Hematopoietic multipotent progenitor cell treated with erythropoietin and hydrocortisone succinate and interleukin-3 and kit ligand, for 6 days (in vitro differentiated cells): ENCODE data around the gene SPON1.
"Not testable (repeated sequence)": the region's sequence is repeated elsewhere in the genome, so short reads cannot be mapped to it uniquely, and the experiment has no call there.

ENCODE experiments used
- DNase-seq: peaks from one replicate; pipeline ENCODE4 v3.0.0-alpha.2; 2015

SPON1 gene

GRCh38 chr11:14090631-14091030, 128.1 kb downstream of the SPON1 start:
- not testable (repeated sequence) for DNase-seq

DNA sequence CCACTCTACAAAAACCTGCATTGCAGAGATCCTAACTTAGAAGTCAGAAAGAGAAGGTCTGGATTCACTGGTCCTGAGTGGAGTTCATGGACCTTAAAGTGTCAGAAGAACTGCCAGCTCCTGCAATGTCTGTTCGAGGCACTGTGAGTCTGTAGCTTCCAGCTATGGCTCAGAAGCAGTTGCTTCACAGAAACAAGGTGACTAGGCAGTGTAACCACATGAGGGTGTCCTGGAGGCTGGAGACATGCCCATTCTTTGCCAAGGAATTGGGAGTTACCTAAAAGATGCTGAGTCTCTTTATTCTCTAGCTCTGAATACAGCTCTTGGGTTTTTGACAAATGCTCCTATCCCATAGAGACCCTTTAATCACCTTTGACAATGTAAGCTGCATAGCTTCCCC, 130.5 kb downstream of the SPON1 start:
- DNase-seq: no peak

DNA sequence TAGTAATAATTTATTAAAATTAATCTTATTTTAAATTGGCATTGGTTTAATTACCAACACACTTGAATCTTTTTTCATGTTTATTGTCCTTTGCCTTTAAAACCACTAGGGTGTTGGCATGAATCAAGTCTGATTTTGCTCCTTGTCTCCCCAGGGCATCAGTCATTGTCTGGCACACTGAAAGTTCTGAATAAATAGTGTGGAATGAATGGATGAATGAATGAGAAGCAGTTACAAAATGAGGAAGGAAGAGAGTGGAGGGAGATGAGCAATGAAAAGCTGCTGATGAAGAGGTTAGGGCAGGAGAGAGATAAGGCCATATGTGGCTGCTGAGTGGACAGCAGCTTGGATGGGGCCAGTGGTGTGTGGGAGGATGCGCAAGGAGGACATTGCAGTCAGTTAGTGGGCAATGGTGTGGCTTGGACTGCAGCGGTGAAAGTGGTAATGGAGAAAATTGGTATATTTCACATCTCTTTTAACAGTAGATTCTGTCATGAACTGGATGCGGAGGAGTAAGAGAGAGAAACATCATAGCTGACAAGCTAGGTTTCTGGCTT, 132.0 kb downstream of the SPON1 start:
- no peak for DNase-seq

- DNase-seq: no peak
Measured at GRCh38 chr11:14095882-14096281, 133.4 kb downstream of the SPON1 start.

- no peak for DNase-seq
Measured at GRCh38 chr11:14096606-14097005, 134.1 kb downstream of the SPON1 start.

DNA sequence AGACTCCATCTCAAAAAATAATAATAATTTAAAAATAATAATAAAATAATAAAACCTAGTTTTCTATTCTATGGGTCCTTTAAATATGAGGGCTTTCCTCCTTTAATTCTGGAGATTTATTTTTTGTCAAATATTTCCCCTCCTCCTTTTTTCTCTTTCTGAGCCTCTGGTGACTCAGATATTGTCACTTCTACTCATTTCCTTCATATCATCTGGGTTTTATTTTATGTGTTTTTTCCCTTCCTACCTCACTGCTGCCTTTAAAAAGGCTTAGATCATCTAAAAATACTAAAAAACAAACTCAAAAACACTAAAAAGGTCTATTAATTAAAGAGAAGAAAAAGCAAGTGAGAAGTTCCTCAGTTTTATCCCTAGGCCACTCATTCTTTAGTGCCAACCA, 138.9 kb downstream of the SPON1 start:
- DNase-seq: no peak

DNA sequence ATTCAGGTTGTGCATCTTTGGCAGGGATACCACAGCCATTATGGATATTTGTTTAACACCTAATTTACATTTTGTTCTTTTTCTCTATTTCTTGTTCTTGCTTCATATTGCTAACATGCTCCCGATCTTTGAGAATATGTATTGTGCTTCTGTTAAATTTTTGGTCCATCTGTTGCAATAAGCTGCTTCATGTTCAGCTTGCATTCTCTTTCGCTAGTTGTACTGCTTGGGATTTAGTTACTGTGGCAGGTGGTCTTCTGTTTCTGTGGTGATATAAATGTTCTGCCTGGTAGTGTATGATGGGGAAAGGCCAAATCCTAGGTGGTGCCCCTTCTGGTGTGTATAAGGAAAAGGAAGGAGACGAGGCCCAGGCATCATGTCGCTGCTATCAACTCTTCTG, 140.2 kb downstream of the SPON1 start:
- DNase-seq: no peak

- no peak for DNase-seq
Measured at GRCh38 chr11:14105446-14105845, 142.9 kb downstream of the SPON1 start.

GRCh38 chr11:14106303-14107049, 144.0 kb downstream of the SPON1 start:
- DNase-seq: no peak

DNA sequence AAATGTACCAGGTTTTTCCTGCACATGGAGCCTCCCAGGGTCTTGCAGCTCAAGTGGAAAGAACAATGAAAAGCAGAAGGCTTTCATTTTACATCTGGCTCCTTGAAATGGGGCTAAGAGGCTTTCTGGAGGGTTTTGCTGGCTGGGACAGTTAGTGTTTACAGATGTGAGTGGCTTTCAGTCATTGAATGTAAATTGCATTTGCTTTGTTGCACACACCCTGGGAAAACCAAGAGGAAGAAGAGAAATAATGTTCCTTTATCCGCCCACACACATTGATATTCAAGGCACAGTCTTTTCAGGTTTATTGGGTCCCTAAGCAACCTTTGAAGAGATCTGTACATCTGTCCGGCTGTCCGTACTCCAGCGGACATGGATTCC, 144.5 kb downstream of the SPON1 start:
- no peak for DNase-seq

- no peak for DNase-seq
Measured at GRCh38 chr11:14109742-14110141, 147.2 kb downstream of the SPON1 start.

GRCh38 chr11:14110629-14111028, 148.1 kb downstream of the SPON1 start:
- DNase-seq: no peak

DNA sequence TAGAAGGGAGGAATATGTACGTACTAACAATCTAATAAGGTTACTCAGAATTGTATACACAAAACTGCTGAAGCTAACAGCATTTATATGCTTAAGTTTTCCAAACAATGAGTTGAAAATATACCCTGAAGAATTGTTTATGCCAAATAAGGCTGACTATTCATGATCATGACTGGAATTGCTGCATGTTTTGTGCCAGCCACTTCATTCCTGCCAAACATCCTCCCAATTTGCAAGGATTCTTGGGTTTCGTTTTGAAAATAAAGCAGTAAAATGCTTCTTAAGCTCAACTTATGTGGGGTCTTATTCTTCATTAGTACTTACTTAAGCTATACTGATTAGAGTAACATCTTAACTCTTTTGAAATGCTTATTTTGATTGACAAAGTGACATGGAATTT, 149.0 kb downstream of the SPON1 start:
- DNase-seq: no peak

- DNase-seq: no peak
Measured at GRCh38 chr11:14112721-14113120, 150.2 kb downstream of the SPON1 start.

- DNase-seq: no peak
Measured at GRCh38 chr11:14114269-14114668, 151.7 kb downstream of the SPON1 start.

GRCh38 chr11:14114786-14115185, 152.3 kb downstream of the SPON1 start:
- no peak for DNase-seq

GRCh38 chr11:14117632-14118031, 155.1 kb downstream of the SPON1 start:
- DNase-seq: no peak

GRCh38 chr11:14118072-14118471, 155.5 kb downstream of the SPON1 start:
- DNase-seq: no peak

- no peak for DNase-seq
Measured at GRCh38 chr11:14119357-14119756, 156.8 kb downstream of the SPON1 start.

DNA sequence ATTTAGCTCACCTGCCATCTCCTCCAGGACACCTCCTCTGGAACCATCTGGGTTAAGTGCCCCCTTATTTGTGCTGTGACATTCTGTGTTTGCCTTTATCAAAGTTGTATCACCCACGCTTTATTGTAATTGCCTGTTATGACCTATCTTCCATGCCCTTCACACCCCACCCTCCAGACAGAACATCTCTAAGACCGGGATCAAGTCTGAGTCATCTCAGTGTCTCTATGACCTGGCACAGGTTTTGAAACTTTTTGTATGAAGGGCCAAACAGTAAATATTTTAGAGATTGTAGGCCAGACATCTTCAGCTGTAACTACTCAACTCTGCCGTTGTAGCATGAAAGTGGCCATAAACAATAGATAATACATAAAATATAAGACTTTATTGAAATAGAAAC, 161.8 kb downstream of the SPON1 start:
- DNase-seq: no peak

DNA sequence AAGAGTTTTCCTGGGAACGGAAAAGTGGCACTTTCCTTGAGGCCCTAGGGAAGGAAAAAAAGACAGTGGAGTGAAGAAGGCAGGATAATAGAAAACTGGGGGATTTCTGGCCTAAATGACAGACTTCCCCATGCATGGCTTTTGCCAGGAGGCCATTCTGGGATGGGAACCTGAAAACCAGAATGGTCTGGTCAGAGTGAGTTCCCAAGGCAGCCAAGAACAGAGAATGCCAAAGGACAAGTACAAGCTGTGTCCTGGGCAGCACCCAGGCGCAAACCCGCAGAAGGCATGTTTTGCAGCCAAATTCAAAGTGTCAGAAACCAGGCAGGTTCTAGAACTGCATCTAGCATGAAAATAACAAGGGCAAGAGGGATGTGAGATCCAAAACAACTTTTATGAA, 162.4 kb downstream of the SPON1 start:
- DNase-seq: no peak

DNA sequence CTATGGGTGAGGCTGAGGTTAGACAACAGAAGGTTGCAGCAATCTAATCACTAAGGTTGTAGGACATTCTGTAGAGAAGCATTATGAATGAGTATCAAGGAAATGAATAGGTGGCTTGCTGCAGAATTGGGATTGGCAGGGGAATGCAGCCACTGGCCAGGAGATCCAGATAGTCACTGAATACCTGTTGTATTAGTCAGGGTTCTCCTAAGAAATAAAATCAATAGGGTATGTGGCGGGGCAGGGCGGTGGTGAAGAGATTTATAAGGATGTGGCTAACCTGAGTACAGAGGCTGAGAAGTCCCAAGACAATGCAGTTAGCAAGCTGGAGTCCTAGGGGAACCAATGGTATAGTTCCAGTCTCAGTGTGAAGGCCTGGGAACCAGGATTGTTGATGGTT, 163.0 kb downstream of the SPON1 start:
- DNase-seq: no peak

GRCh38 chr11:14127679-14128078, 165.2 kb downstream of the SPON1 start:
- no peak for DNase-seq

DNA sequence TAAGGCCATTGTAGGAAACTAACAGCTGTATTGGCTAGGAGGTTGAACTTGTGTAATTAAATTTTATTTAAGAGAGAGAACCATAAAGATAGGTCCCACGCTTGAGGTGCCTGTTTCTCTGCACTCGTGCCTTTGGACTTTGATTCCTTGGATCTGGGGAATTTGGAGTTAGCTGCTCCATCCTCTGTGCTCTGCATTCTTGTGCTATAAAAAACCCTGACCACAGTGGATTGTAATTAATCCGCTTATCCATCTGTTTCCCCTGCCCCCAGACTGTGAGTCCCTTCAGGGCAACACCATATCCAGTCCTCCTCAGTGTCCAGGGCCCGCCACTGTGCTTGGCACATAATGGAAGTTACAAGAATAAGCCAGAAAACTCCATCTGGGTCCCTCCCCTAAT, 169.8 kb downstream of the SPON1 start:
- DNase-seq: no peak

- DNase-seq: no peak
Measured at GRCh38 chr11:14133381-14133780, 170.9 kb downstream of the SPON1 start.
